Spleen (tissue), 11 donors: ENCODE data around the gene KRTAP17-1. TPM values are rescaled to one million over a fixed set of nuclear protein-coding genes. Genes with fewer than 3 reads are reported as not detected.

Experiments
- DNase-seq: peaks from one replicate; pipeline ENCODE4 v3.0.0-alpha.2; 2020
- H3K27ac ChIP-seq, 8 donors: fragments of 200-600 bp; sonication (generic) in 7 of 8; 1 replicate in 4 of 8; 2 replicates in 4 of 8; pipeline versions ENCODE4 v1.5.0 to v1.8.0; 2016 to 2021; ENCODE audit warnings: inconsistent platforms in 4 of 8, mild to moderate bottlenecking in 4 of 8, moderate library complexity in 1 of 8
- H3K27me3 ChIP-seq, 7 donors: fragments of 200-600 bp; sonication (generic) in 6 of 7; replicated peaks in 1 of 7; 1 replicate in 4 of 7; 2 replicates in 3 of 7; pipeline versions ENCODE4 v1.5.0 to v1.8.0; 2016 to 2021; ENCODE audit warnings: inconsistent platforms in 3 of 7, mild to moderate bottlenecking in 1 of 7
- H3K36me3 ChIP-seq, 6 donors: fragments of 200-600 bp; sonication (generic) in 5 of 6; 1 replicate in 4 of 6; 2 replicates in 2 of 6; pipeline versions ENCODE4 v1.5.0 to v1.8.0; 2016 to 2021; ENCODE audit warnings: inconsistent platforms in 2 of 6
- H3K4me1 ChIP-seq, 6 donors: fragments of 200-600 bp; sonication (generic) in 5 of 6; 1 replicate in 3 of 6; 2 replicates in 3 of 6; pipeline versions ENCODE4 v1.5.0 to v1.8.0; 2016 to 2021; ENCODE audit warnings: inconsistent platforms in 3 of 6
- H3K4me3 ChIP-seq, 8 donors: fragments of 200-600 bp; sonication (generic) in 7 of 8; 1 replicate in 4 of 8; 2 replicates in 4 of 8; pipeline versions ENCODE4 v1.5.0 to v1.8.0; 2016 to 2021; ENCODE audit warnings: inconsistent platforms in 4 of 8, mild to moderate bottlenecking in 4 of 8, moderate library complexity in 2 of 8
- H3K9me3 ChIP-seq, 8 donors: fragments of 200-600 bp; sonication (generic) in 7 of 8; 1 replicate in 4 of 8; 2 replicates in 4 of 8; pipeline versions ENCODE4 v1.5.0 to v1.8.0; 2016 to 2021; ENCODE audit warnings: inconsistent platforms in 4 of 8
- POLR2A ChIP-seq, 3 donors: fragments of 450-650 bp; IDR thresholded peaks; one replicate each; pipeline ENCODE4 v1.5.1; 2017; ENCODE audit warnings: antibody characterized with exemption in 3 of 3, mild to moderate bottlenecking in 1 of 3
- POLR2AphosphoS5 ChIP-seq, 3 donors: sonication (generic); formaldehyde crosslinking; IDR thresholded peaks; one replicate each; pipeline ENCODE4 v1.5.1; 2017; ENCODE audit warnings: antibody characterized with exemption in 3 of 3
- WGBS, 5 donors: extraction: QIAGEN DNeasy Blood & Tissue Kit in 3 of 5; methylation state at CpG; one replicate each; pipeline versions ENCODE4 v1.1.5 to v1.1.7; 2013 to 2018; 5-methylcytosine and 5-hydroxymethylcytosine counted together
- intact Hi-C: fragments of 100-400 bp; cut with DNase I; formaldehyde crosslinking; loops from one replicate; pipeline ENCODE4 v1.15.0; 2023; ENCODE audit warnings: low total_unique reads
- polyA plus RNA-seq, 3 donors: library from polyadenylated mRNA; stranded (reverse); fragments of 200-250 nt; gene quantifications; one replicate each; pipeline ENCODE4 v1.2.1, GENCODE V29; 2013
- total RNA-seq, 7 donors: library from RNA; depleted of rRNA in 3 of 7; stranded (reverse); fragments of >200 nt in 3 of 7; fragmentation: NEBNext Ultra II Directional in 4 of 7; extraction: Animal tissue kit (Norgen Biotek cat#: 25700) in 4 of 7; gene quantifications; one replicate each; pipeline versions ENCODE4 v1.1.0 to v1.2.1, GENCODE V29; 2016 to 2021
- TF ChIP-seq, protein P1 (sequence below), 11 experiments: fragments of 200-600 bp in 7 of 11; fragments of 450-650 bp in 4 of 11; sonication (generic) in 4 of 11; IDR thresholded peaks in 8 of 11; conservative IDR thresholded peaks in 3 of 11; 1 replicate in 7 of 11; 2 replicates in 4 of 11; pipeline versions ENCODE4 v1.4.0 to v1.8.0; 2016 to 2021; ENCODE audit warnings: antibody characterized with exemption in 11 of 11, inconsistent platforms in 4 of 11, mild to moderate bottlenecking in 1 of 11
- donor health status: healthy with polysubstance abuse.
- donor health status: DM: no; HTN: no; CAD: no; lungs with moderate emphysema.
- donor health status: DM: no; HTN: no; CAD: no.
- donor health status: Bipolar disorder and iron deficiency.
- donor health status: healthy.
- donor health status: DM: no; HTN: no; CAD: no.
- donor health status: DM: yes; HTN: yes; CAD: no.

KRTAP17-1 gene
- total and polyA plus RNA-seq, 10 donors, result not detected

DNA sequence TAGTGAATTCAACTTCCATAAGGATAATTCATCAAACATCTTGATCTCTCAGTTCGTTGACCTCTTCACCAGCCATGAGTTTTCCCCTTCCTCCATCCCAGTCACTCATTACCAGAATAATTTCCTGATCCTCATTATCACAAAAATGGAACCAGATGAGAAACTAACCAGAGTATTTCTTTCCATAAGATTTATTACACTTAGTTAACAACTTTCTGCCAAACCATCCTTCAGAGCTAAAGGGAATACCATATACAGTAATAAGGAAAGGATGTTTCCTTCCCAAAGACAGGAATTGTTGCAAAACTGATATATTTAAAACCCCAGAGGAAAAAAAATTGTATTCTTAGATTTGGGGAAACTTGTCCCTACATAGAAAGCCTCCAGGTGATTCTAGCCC is 21.5 kb downstream of the KRTAP17-1 start:
- Histone ChIP-seq H3K27me3 (peaks cover 0 to 7% (median 0%) of the 10 kb centered on the region in 7 donors), H3K9me3 (peaks cover 0 to 2% (median 0%) of the 10 kb centered on the region in 8 donors), H3K27ac (no peak overlapping the region), H3K4me1 (no peaks in the 10 kb centered on the region), H3K4me3 (no peak overlapping the region), H3K36me3 (no peaks in the 10 kb centered on the region)
- DNase-seq, result no peak
- intact Hi-C loops, result no loop called here
- WGBS, 5 donors, result 59 to 82% (median 77%) methylated on average over 1 of the region's 1 CpG
- TF ChIP-seq POLR2AphosphoS5 (IDR thresholded peaks at IDR 0.05) (no peak), POLR2A (IDR thresholded peaks at IDR 0.05) (no peak)
- TF ChIP-seq, protein P1, sequence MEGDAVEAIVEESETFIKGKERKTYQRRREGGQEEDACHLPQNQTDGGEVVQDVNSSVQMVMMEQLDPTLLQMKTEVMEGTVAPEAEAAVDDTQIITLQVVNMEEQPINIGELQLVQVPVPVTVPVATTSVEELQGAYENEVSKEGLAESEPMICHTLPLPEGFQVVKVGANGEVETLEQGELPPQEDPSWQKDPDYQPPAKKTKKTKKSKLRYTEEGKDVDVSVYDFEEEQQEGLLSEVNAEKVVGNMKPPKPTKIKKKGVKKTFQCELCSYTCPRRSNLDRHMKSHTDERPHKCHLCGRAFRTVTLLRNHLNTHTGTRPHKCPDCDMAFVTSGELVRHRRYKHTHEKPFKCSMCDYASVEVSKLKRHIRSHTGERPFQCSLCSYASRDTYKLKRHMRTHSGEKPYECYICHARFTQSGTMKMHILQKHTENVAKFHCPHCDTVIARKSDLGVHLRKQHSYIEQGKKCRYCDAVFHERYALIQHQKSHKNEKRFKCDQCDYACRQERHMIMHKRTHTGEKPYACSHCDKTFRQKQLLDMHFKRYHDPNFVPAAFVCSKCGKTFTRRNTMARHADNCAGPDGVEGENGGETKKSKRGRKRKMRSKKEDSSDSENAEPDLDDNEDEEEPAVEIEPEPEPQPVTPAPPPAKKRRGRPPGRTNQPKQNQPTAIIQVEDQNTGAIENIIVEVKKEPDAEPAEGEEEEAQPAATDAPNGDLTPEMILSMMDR (IDR thresholded peaks at IDR 0.05 in 8 of 11, conservative IDR thresholded peaks at IDR 0.05 in 3 of 11), result no peak

DNA sequence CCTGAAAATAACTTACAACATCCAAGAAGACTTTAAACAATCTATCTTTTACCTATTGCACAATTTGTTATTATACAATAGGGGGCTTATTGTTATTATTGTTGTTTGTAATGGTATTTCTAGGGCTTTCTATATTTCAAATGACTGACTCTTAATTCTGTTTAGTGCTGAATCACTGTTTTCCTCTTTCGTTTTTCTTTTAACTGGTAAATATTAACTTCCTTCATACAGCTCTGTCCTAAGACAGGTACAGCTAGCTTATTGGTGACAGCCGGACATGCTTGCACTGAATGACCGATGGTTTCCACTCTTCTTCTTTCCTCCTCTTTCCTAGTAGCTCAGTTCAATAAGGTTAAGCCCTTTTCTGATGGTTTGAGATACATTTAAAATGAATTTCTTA is 28.5 kb downstream of the KRTAP17-1 start:
- no peaks in the 10 kb centered on the region for H3K9me3 ChIP-seq
- intact Hi-C loops, result no loop called here
- no peaks in the 10 kb centered on the region for H3K36me3 ChIP-seq
- peak overlapping the region in 2 of 8 donors; percentile 6 to 37 for H3K27ac ChIP-seq
- DNase-seq, result no peak
- H3K27me3 ChIP-seq, result peaks cover 0 to 2% (median 0%) of the 10 kb centered on the region in 7 donors
- TF ChIP-seq POLR2AphosphoS5 (IDR thresholded peaks at IDR 0.05) (no peak), POLR2A (IDR thresholded peaks at IDR 0.05) (no peak)
- TF ChIP-seq, protein P1 (IDR thresholded peaks at IDR 0.05 in 8 of 11, conservative IDR thresholded peaks at IDR 0.05 in 3 of 11), result no peak
- no peak overlapping the region for H3K4me3 ChIP-seq
- WGBS, 5 donors, result 41 to 75% (median 71%) methylated on average over 3 of the region's 3 CpGs
- peaks cover 0 to 15% (median 2%) of the 10 kb centered on the region in 6 donors for H3K4me1 ChIP-seq

- intact Hi-C loops, result no loop called here
- H3K9me3 ChIP-seq, result peaks cover 0 to 2% (median 0%) of the 10 kb centered on the region in 8 donors
- H3K4me1 ChIP-seq, result peaks cover 0 to 15% (median 2%) of the 10 kb centered on the region in 6 donors
- no peak overlapping the region for H3K4me3 ChIP-seq
- H3K27me3 ChIP-seq, result no peaks in the 10 kb centered on the region
- TF ChIP-seq POLR2A (IDR thresholded peaks at IDR 0.05), result no peak
- no peak for TF ChIP-seq POLR2AphosphoS5 (IDR thresholded peaks at IDR 0.05)
- TF ChIP-seq, protein P1 (IDR thresholded peaks at IDR 0.05 in 8 of 11, conservative IDR thresholded peaks at IDR 0.05 in 3 of 11), result no peak
- no peaks in the 10 kb centered on the region for H3K36me3 ChIP-seq
- no peak overlapping the region for H3K27ac ChIP-seq
- no peak for DNase-seq
- 2 to 16% (median 10%) methylated on average over 2 of the region's 2 CpGs for WGBS, 5 donors
These were observed 31.0 kb downstream of the KRTAP17-1 start for GRCh38 chr17:41284546-41284945.

- no peak overlapping the region for H3K27ac ChIP-seq
- H3K36me3 ChIP-seq, result no peaks in the 10 kb centered on the region
- TF ChIP-seq POLR2AphosphoS5 (IDR thresholded peaks at IDR 0.05), result no peak
- no peak for TF ChIP-seq POLR2A (IDR thresholded peaks at IDR 0.05)
- TF ChIP-seq, protein P1 (IDR thresholded peaks at IDR 0.05 in 8 of 11, conservative IDR thresholded peaks at IDR 0.05 in 3 of 11), result no peak
- DNase-seq, result no peak
- 58 to 74% (median 69%) methylated on average over 3 of the region's 3 CpGs for WGBS, 5 donors
- intact Hi-C loops, result no loop called here
- peaks cover 0 to 2% (median 0%) of the 10 kb centered on the region in 8 donors for H3K9me3 ChIP-seq
- peaks cover 0 to 15% (median 2%) of the 10 kb centered on the region in 6 donors for H3K4me1 ChIP-seq
- no peak overlapping the region for H3K4me3 ChIP-seq
- H3K27me3 ChIP-seq, result no peaks in the 10 kb centered on the region
These were observed 31.5 kb downstream of the KRTAP17-1 start for GRCh38 chr17:41284043-41284442.
